GM19043 (cell line): Measurements from ENCODE around the gene ARMC5.
"Not testable (repeated sequence)": the region's sequence is repeated elsewhere in the genome, so short reads cannot be mapped to it uniquely, and the experiment has no call there.

Source experiments
- ATAC-seq: cut with Tn5 transposase; IDR thresholded peaks from one replicate; pipeline ENCODE4 v1.9.1; 2021; ENCODE audit warnings: low read depth; ENCODE audit not compliant: unreplicated experiment

The ARMC5 gene

GRCh38 chr16:31458844-31459686 is at the start of gene ARMC5:
Gene ARMC5 (plus strand): TSS chr16:31459501. CDS start chr16:31459525, 24 bp downstream.
- ATAC-seq = peak; percentile 61

GRCh38 chr16:31410082-31410481 is 49.2 kb upstream of the ARMC5 start:
- no peak for ATAC-seq

- ATAC-seq = no peak
Measured at GRCh38 chr16:31411024-31411844, 48.1 kb upstream of the ARMC5 start.

GRCh38 chr16:31412750-31413149 is 46.6 kb upstream of the ARMC5 start:
- no peak for ATAC-seq

GRCh38 chr16:31413381-31413780 is 45.9 kb upstream of the ARMC5 start:
- no peak for ATAC-seq

GRCh38 chr16:31413943-31414342 is 45.4 kb upstream of the ARMC5 start:
- ATAC-seq = no peak

GRCh38 chr16:31414706-31415105 is 44.6 kb upstream of the ARMC5 start:
- ATAC-seq = no peak

- ATAC-seq = no peak
Measured at GRCh38 chr16:31416371-31416770, 42.9 kb upstream of the ARMC5 start.

GRCh38 chr16:31417036-31417435 is 42.3 kb upstream of the ARMC5 start:
- ATAC-seq = not testable (repeated sequence)

- ATAC-seq = no peak
Measured at GRCh38 chr16:31417916-31418315, 41.4 kb upstream of the ARMC5 start.

- no peak for ATAC-seq
Measured at GRCh38 chr16:31420037-31420436, 39.3 kb upstream of the ARMC5 start.

GRCh38 chr16:31421587-31421986 is 37.7 kb upstream of the ARMC5 start:
- no peak for ATAC-seq

GRCh38 chr16:31423241-31423640 is 36.1 kb upstream of the ARMC5 start:
- no peak for ATAC-seq

- no peak for ATAC-seq
Measured at GRCh38 chr16:31423801-31424200, 35.5 kb upstream of the ARMC5 start.

GRCh38 chr16:31427441-31428278 is 31.6 kb upstream of the ARMC5 start:
- ATAC-seq = no peak

GRCh38 chr16:31428279-31428597 is 31.1 kb upstream of the ARMC5 start, which contains the start of gene COX6A2:
Gene COX6A2 (minus strand): TSS chr16:31428360. CDS start chr16:31428325, 35 bp downstream.
- ATAC-seq = no peak

- no peak for ATAC-seq
Measured at GRCh38 chr16:31428638-31429247, 30.6 kb upstream of the ARMC5 start.

GRCh38 chr16:31429314-31429713 is 30.0 kb upstream of the ARMC5 start:
- ATAC-seq = no peak

- ATAC-seq = no peak
Measured at GRCh38 chr16:31429796-31430195, 29.5 kb upstream of the ARMC5 start.

- no peak for ATAC-seq
Measured at GRCh38 chr16:31430380-31431052, 28.8 kb upstream of the ARMC5 start.
